Esophagus mucosa (tissue), 1 donor: ENCODE data around the gene HAGH. TPM values are rescaled to one million over a fixed set of nuclear protein-coding genes. Genes with fewer than 3 reads are reported as not detected.

ENCODE experiments used
- ATAC-seq: fragments of 200-7000 bp; cut with Tn5 transposase; one replicate; pipeline ENCODE4 v1.9.1; 2020
- total RNA-seq: library from RNA; stranded (reverse); gene quantifications from one replicate; pipeline ENCODE4 v1.2.4, GENCODE V29; 2023
- donor health status: DM: yes; HTN: yes; CAD: no.

Gene HAGH
- total RNA-seq, 1 donor from 2014 or later, result 16.9 TPM

- no peak for ATAC-seq
Measured at GRCh38 chr16:1773703-1774447, 52.8 kb downstream of the HAGH start.

- ATAC-seq, result peak; percentile 63
Measured at GRCh38 chr16:1772908-1773702, 53.5 kb downstream of the HAGH start, which contains the start of gene MRPS34. TSS of gene MRPS34 (minus strand) at chr16:1773134. CDS start at chr16:1773119, 15 bp downstream.

GRCh38 chr16:1772362-1772907 lies 54.2 kb downstream of the HAGH start, which contains the start of gene EME2:
TSS of gene EME2 (plus strand) at chr16:1772810. CDS start at chr16:1773228, 418 bp downstream.
- ATAC-seq, result peak; percentile 47

GRCh38 chr16:1771864-1772361 lies 54.7 kb downstream of the HAGH start:
- no peak for ATAC-seq

- ATAC-seq, result peak; percentile 26
Measured at GRCh38 chr16:1771188-1771863, 55.3 kb downstream of the HAGH start, which contains the start of gene NME3. TSS of gene NME3 (minus strand) at chr16:1771543. CDS start at chr16:1771534, 9 bp downstream.

- ATAC-seq, result peak; percentile 21
Measured at GRCh38 chr16:1770328-1771187, 56.1 kb downstream of the HAGH start.

- ATAC-seq, result no peak
Measured at GRCh38 chr16:1769402-1770300, 57.0 kb downstream of the HAGH start.

- ATAC-seq, result no peak
Measured at GRCh38 chr16:1768767-1769401, 57.7 kb downstream of the HAGH start.

GRCh38 chr16:1768061-1768766 lies 58.4 kb downstream of the HAGH start:
- no peak for ATAC-seq

- no peak for ATAC-seq
Measured at GRCh38 chr16:1767116-1767994, 59.3 kb downstream of the HAGH start.

GRCh38 chr16:1766701-1767100 lies 59.9 kb downstream of the HAGH start:
- ATAC-seq, result no peak

GRCh38 chr16:1766231-1766630 lies 60.4 kb downstream of the HAGH start:
- ATAC-seq, result no peak

GRCh38 chr16:1765826-1766225 lies 60.8 kb downstream of the HAGH start:
- no peak for ATAC-seq

GRCh38 chr16:1764971-1765370 lies 61.7 kb downstream of the HAGH start:
- ATAC-seq, result no peak

GRCh38 chr16:1763521-1764511 lies 62.8 kb downstream of the HAGH start:
- ATAC-seq, result peak; percentile 35

- peak; percentile 1 for ATAC-seq
Measured at GRCh38 chr16:1762879-1763520, 63.6 kb downstream of the HAGH start.
